Measurements from ENCODE around the gene ZNF275.

The ZNF275 gene

DNA sequence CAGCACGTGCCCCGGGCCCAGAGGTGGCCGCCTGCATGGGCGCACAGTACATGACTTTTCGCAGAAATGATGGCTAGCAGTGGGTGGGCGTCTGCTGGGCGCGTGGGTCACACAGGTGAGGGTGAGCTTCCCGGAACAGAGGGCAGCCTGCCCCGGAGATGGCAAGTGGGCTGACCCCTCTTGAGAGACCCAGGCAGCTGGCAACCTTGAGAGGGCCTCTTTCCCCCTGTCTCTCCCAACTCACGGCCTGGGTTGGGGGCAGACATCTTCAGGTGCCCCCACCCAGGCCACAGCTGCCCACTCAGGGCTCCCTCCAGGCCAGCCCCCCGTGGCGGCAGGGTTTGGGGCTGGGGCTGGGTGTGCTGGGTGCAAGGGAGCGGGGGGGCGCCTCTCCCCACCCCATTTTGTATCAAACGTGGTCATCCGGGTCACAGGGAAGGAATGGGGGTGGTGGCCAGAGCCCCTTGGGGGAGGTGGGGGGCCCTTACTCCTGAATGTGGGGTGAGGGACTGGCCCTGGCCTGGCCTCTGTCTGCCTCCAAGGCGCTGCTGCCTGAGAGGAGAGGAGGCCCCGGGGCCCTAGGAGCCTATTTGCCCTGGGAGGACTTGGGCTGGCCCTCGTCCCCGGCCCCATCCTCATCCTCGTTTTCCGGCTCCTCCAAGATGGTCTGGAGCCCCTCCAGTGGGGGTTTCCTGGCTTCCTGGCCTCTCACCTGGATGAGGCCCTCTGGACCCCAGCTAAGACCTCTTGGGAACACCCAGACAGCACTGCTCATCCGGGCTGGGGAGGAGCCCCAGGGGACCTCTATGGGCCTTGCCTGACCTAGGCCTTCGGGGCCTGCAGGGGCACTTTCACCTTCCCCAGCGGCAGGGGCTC, 62.6 kb downstream of the ZNF275 start:
- Histone ChIP-seq H3K27me3 (ENCODE audit: control insufficient read depth in 1 of 2, insufficient read depth in 2 of 2, low read length in 2 of 2) (no peaks in the 10 kb centered on the region), H3K9me3 (ENCODE audit: control insufficient read depth in 1 of 2, low read length in 2 of 2) (no peaks in the 10 kb centered on the region), H3K27ac (ENCODE audit: low read depth, low read length) (no peak overlapping the region), H3K9ac (ENCODE audit: low read depth in 1 of 2, low read length in 2 of 2) (no peak overlapping the region), H3K4me3 (ENCODE audit: low read depth in 1 of 2, low read length in 2 of 2) (no peak overlapping the region), H3K36me3 (ENCODE audit: control insufficient read depth in 1 of 2, insufficient read depth in 2 of 2, low read length in 2 of 2) (no peaks in the 10 kb centered on the region), H3K4me1 (ENCODE audit: control insufficient read depth in 1 of 2, insufficient read depth in 2 of 2, low read length in 2 of 2) (no peaks in the 10 kb centered on the region)

DNA sequence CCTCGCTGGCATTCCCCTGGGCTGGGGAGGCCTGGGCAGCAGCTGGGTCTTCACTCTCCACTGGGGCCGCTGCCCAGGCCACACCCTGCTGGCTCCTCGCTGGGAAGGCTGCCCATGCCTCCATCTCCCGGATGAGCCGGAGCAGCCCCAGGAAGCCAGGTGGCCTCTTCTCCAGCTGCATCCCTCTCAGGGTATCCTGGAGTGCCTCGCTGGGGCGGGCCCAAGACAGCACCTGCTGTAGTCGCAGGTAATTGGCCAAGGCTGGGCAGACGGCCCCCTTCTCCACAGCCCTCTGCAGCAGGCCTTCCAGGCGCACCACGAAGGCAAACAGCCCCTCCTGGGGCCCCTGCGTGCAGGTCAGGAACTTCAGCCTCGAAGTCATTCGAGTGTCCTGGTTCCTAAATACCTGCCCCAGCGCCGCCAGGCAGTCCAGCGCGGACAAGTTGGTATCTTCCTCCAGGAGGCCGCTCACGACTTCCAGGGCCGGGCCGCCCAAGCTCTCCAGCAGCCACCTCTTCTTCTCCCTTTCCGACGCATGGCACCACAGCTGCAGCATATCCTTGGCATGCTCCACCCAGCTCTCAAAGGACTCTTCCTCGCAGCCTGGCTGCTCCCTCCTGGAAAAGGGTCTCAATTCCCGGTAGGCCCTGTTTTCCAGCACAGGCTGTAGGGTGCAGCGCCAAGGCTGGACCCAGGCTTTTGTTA, 63.5 kb downstream of the ZNF275 start:
- Histone ChIP-seq H3K4me1 (ENCODE audit: control insufficient read depth in 1 of 2, insufficient read depth in 2 of 2, low read length in 2 of 2) (no peaks in the 10 kb centered on the region), H3K9me3 (ENCODE audit: control insufficient read depth in 1 of 2, low read length in 2 of 2) (no peaks in the 10 kb centered on the region), H3K27ac (ENCODE audit: low read depth, low read length) (no peak overlapping the region)

GRCh38 chrX:153398275-153398960, 64.5 kb downstream of the ZNF275 start:
- Histone ChIP-seq H3K9me3 (ENCODE audit: control insufficient read depth in 1 of 2, low read length in 2 of 2) (no peaks in the 10 kb centered on the region), H3K9ac (ENCODE audit: low read depth in 1 of 2, low read length in 2 of 2) (no peak overlapping the region), H3K4me1 (ENCODE audit: control insufficient read depth in 1 of 2, insufficient read depth in 2 of 2, low read length in 2 of 2) (no peaks in the 10 kb centered on the region), H3K4me3 (ENCODE audit: low read depth in 1 of 2, low read length in 2 of 2) (no peak overlapping the region), H3K27me3 (ENCODE audit: control insufficient read depth in 1 of 2, insufficient read depth in 2 of 2, low read length in 2 of 2) (no peaks in the 10 kb centered on the region), H3K36me3 (ENCODE audit: control insufficient read depth in 1 of 2, insufficient read depth in 2 of 2, low read length in 2 of 2) (no peaks in the 10 kb centered on the region), H3K27ac (ENCODE audit: low read depth, low read length) (no peak overlapping the region)

More for the DNA sequence above, 63.5 kb downstream of the ZNF275 start:
- no peaks in the 10 kb centered on the region for H3K36me3 ChIP-seq (ENCODE audit: control insufficient read depth in 1 of 2, insufficient read depth in 2 of 2, low read length in 2 of 2)
- H3K27me3 ChIP-seq (ENCODE audit: control insufficient read depth in 1 of 2, insufficient read depth in 2 of 2, low read length in 2 of 2) = no peaks in the 10 kb centered on the region
- H3K4me3 ChIP-seq (ENCODE audit: low read depth in 1 of 2, low read length in 2 of 2) = no peak overlapping the region
- no peak overlapping the region for H3K9ac ChIP-seq (ENCODE audit: low read depth in 1 of 2, low read length in 2 of 2)

- Histone ChIP-seq H3K4me1 (ENCODE audit: control insufficient read depth in 1 of 2, insufficient read depth in 2 of 2, low read length in 2 of 2) (no peaks in the 10 kb centered on the region), H3K9me3 (ENCODE audit: control insufficient read depth in 1 of 2, low read length in 2 of 2) (no peaks in the 10 kb centered on the region), H3K27ac (ENCODE audit: low read depth, low read length) (no peak overlapping the region), H3K27me3 (ENCODE audit: control insufficient read depth in 1 of 2, insufficient read depth in 2 of 2, low read length in 2 of 2) (no peaks in the 10 kb centered on the region), H3K36me3 (ENCODE audit: control insufficient read depth in 1 of 2, insufficient read depth in 2 of 2, low read length in 2 of 2) (no peaks in the 10 kb centered on the region), H3K9ac (ENCODE audit: low read depth in 1 of 2, low read length in 2 of 2) (no peak overlapping the region), H3K4me3 (ENCODE audit: low read depth in 1 of 2, low read length in 2 of 2) (no peak overlapping the region)
These were observed 66.5 kb downstream of the ZNF275 start for GRCh38 chrX:153400146-153401132.

DNA sequence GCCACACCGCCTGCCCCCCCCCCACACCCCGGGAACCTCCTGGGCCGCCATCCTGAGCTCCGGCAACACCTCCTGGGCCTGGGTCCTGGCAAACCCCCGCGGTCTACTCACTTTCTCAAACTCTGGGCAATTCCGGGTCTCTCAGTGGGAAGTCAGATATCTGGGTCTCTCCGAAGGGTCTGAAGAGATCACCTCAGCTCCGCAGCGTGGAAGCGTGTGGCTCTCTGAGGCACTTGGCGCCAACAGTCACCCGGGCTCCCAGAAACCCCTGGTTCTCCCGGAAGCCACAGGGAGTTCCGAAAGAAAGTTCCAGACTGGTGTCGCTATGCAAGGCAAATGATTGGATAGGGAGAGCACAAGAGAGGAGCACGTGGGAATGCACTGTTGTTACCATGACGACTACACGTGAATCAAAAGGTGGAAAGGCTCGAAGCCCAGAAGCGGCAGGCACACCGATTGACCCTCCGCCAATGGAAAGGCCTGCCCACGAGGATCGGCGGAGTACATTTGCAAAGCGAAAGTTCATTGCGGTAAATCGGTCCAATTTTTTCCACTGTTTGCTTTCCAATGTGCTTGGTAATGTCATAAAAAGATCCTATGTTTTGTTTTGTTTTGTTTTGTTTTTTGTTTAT, 67.3 kb downstream of the ZNF275 start, which contains the start of gene PNMA6E:
Gene PNMA6E (minus strand): TSS at position 218 of the 632 bp plus-strand sequence. CDS start 2,501 bp downstream, outside the sequence.
- Histone ChIP-seq H3K9ac (ENCODE audit: low read depth in 1 of 2, low read length in 2 of 2) (no peak within 1 kb of the TSS), H3K9me3 (ENCODE audit: control insufficient read depth in 1 of 2, low read length in 2 of 2) (no peaks in the 10 kb centered on the region), H3K4me1 (ENCODE audit: control insufficient read depth in 1 of 2, insufficient read depth in 2 of 2, low read length in 2 of 2) (no peaks in the 10 kb centered on the region), H3K27me3 (ENCODE audit: control insufficient read depth in 1 of 2, insufficient read depth in 2 of 2, low read length in 2 of 2) (no peaks in the 10 kb centered on the region), H3K27ac (ENCODE audit: low read depth, low read length) (no peak within 1 kb of the TSS), H3K4me3 (ENCODE audit: low read depth in 1 of 2, low read length in 2 of 2) (no peak within 1 kb of the TSS), H3K36me3 (ENCODE audit: control insufficient read depth in 1 of 2, insufficient read depth in 2 of 2, low read length in 2 of 2) (no peaks in the 10 kb centered on the region)
